GM21367 (cell line): Measurements from ENCODE around the gene ANO2.

Source experiments
- ATAC-seq: cut with Tn5 transposase; IDR thresholded peaks from one replicate; pipeline ENCODE4 v1.9.1; 2021; ENCODE audit not compliant: unreplicated experiment

ANO2 gene

GRCh38 chr12:5784462-5785130, 160.5 kb downstream of the ANO2 start:
- no peak for ATAC-seq

DNA sequence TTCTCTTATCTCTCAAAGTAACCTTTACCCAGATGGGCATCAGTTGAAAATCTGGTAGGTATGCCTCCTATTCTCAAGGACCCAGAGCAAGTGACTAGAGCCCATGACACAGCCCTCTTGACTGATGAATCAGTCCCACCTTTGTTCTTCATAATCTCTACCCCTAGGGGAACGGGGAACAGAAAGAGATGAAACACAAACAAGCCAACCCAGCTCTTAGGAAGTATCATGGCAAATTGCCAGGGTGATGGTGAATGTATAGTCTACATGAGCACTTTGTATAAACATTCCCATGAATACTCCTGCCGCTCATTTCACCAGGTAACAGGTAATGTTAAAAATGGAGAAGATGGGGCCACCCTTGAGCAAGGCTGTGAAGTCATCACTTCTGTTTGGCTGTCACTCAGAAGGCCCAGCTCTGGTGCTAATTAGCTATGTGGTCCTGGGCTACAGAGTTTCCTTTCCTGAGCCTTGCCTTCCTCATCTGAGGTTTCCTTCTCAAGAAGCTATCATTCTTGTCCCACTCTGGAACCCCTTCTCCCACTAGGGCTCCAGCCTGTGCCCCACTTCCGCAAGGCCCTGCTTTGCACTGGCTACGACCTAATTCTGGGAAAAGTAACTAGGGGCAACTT, 161.7 kb downstream of the ANO2 start:
- ATAC-seq = no peak

DNA sequence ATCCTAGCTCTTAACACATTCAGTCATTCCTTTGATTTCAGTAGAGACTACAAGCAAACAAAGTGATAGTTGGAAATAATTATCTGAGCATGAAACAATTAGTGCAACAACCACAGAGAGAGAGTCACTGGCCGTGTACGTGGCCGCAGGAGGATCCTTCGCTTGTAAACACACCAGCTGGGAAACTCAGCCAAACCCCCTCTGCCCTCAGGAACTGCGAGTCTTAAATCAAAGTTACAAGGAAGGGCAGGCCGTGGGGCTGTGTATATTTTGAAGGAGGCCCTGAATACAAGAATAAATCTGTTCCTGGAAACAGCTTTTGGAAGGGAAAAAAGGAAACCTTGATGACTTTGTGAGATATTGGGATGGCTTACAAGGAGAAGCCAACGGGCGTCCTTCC, 164.5 kb downstream of the ANO2 start:
- no peak for ATAC-seq

DNA sequence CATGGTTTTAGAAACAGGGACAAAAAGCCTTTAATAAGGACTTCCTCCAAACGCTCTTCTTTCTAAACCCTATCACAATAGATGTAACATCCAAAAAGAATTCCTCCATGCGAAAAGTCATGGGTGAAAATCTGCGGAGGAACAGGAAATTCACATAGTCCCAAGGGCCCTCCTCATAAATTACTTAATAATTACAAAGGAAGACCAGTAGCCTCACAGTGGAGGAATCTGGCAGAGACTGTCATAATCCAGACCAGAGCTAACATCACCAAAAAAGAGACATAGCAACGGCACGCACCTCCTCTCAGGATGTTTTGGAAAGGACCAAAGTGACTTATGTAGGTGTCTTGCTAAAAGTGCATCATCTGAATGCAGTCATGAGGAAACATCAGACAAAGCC, 165.7 kb downstream of the ANO2 start:
- ATAC-seq = no peak

DNA sequence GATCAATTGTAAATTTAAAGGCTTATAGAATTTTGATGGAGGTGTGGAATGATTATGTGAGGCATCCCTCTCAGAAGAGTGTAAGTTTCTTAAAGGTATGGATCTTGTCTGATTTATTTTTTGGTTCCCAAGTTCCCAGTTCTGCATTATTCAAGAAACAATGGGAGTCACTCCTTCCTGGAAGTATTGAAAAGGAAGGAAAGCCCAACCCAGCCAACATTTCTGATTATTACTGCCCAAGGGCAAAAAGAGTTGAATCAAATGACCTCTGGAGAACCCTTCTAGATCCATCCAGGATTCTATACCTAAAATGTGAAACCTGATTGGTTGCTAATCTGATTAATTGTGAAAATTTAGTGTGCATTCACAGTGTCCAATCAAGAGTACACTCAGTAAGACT, 166.2 kb downstream of the ANO2 start:
- ATAC-seq = no peak

GRCh38 chr12:5777451-5777850, 167.6 kb downstream of the ANO2 start:
- ATAC-seq = no peak

- ATAC-seq = no peak
These were observed 169.0 kb downstream of the ANO2 start for GRCh38 chr12:5776091-5776490.

DNA sequence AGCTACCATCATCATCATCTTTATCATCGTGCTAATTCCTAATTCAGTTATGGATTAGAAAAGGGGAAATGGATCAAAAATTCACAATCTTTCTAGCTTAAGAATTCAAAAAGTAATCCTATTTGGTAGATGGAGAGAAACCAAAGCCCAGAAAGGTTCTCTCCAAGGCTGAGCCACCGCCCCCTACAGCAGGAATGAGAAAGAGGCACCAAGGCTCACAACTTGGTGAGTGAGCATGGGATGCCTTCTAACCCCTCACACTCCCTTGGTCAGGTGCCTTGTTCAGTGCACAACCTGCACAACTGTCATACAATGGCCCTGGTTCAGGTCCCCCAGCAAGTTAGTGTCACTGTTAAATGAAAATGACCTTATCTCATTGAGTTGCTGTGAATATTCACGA, 171.5 kb downstream of the ANO2 start:
- no peak for ATAC-seq

- no peak for ATAC-seq
These were observed 173.3 kb downstream of the ANO2 start for GRCh38 chr12:5771756-5772155.

DNA sequence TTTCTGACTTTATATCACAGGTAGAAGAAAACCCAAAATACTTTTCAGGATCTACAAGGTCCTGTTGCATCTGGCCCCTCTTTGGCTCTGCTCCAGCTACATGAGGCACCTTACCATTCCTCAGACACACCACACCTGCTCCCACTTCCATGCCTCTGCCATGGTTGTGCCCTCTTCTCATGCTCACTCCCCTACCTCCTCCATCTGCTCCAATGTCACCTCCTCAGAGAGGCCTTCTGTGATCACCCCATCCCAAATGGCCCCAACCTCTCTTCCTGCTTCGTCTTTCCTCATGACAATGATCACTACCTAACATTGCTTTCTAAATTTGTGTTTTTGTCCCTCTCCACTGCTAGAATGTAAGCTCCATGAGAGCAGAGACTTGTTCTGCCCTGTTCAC, 174.3 kb downstream of the ANO2 start:
- ATAC-seq = no peak

DNA sequence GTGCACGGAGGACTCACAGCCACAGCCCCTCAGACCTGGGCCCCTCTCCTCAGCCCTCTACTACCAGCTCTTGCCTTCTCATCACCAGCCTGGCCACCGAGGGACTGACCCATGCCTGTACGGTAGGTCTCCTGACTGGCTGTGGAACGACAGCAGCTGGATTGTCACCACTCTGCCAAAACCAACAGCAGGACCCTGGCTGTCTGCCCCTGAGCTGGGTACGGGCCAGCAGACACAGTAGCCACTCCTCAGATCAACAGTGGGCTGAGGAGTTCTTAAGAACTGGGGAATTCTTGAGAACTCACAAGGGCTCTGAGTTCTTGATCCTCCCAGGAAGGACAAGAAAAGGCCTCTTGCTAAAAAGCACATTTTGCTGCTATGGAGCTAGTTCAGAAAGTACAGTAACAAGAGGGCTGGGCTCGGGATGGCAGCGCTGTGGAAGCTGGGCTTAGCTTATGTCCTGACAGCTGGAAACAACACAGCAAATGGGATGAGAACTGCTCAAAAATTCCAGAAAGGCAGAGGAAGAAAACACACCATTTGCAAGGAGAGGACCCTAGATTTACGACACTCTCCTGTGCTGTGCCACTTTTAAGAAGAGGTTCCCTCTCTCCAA, 176.4 kb downstream of the ANO2 start:
- no peak for ATAC-seq

DNA sequence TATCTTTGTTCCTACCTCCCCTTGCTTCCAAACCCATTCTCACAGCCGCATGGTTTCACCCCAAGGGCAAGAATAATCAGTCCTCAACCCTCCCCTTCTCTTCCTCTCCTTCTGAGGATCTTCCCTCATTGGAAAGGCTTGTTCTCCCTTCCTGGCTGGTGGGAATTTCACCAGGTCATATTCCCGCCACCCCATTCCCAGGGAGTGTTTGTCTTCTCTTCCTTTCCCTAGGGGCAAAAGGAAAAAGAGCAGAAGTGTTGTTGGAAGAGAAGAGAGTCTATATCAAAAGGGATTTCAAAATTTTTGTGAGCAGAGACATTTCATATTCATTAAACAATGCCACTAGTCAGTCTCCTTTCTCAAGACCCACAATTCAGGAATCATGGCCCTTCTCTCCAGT, 176.9 kb downstream of the ANO2 start:
- no peak for ATAC-seq

GRCh38 chr12:5758347-5758746, 186.7 kb downstream of the ANO2 start:
- ATAC-seq = no peak

DNA sequence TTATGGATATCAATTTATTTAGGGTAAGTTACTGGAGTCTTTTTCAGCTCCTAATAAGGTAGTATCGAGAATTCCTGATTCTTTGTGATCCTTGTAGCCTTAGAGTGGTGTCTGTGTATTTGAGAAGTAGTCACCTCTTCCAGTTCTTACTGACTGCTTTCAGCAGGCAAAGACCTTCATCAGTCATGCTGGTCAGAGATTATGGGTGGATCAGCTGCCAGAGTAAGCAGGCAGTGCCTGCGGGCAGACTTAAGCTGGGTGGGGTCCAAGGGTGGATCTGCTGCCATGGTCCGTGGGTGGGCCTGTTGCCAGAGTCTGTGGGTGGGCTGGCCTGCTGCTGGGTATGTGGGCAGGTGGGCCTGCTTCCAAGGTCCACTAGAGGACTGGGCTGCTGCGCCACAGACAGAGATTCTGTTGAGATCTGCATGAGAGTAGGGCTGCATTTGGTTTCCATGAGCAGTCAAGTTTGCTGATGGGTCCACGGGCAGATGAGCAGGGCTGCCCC, 188.7 kb downstream of the ANO2 start:
- ATAC-seq = no peak

GRCh38 chr12:5748027-5748426, 197.0 kb downstream of the ANO2 start:
- ATAC-seq = no peak

GRCh38 chr12:5746917-5747316, 198.1 kb downstream of the ANO2 start:
- ATAC-seq = no peak

GRCh38 chr12:5746036-5746908, 198.8 kb downstream of the ANO2 start:
- no peak for ATAC-seq

DNA sequence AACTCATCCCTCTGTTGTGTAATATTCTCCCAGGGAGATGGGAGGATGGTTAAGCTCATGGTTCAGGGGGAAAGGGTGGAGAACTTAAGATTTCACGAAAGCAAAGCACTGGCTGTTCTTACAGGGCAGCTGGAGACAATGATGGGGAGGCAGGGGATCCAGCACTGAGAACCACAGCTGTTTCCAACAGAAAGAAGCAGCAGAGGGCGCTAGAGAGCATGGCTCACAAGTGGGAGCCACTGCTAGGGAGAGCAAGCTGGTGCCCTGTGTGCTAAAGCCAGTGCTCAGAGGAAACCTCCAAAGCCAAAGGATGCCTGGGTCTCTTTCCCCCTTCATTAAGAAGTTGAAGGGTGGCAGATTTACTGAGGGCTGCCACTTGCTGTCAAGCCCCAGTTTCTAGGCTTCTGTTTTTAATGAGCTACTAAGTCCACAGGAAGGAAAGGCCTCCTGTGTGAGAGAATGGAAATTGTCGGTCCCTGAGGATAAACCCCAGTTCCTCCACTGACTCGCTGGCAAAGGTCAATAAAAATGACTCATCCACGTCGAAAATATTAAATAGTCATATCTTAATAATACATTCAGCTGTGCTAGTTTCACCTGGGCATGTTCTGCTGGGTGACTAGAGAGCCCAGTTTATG, 199.7 kb downstream of the ANO2 start:
- ATAC-seq = no peak

- no peak for ATAC-seq
These were observed 202.8 kb downstream of the ANO2 start for GRCh38 chr12:5742258-5742657.

- no peak for ATAC-seq
These were observed 205.1 kb downstream of the ANO2 start for GRCh38 chr12:5739917-5740316.

DNA sequence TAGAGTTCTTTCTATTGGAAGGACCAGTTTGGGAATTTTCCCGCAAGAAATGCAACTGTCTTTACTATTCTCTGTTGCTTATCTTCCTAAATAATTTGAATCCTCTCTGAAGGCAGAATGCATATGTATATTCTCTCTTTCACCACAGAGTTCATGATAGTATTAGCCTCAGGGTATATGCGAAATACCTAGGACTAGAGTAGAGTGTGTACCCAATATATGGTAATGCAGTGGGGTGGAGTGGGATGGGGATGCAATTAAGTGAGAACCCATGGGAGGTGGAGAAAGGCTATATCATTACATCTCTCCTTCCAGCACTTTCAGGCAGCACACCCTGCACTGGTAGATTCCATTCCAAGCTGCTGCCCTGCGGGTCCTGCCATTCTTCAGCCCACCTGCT, 207.3 kb downstream of the ANO2 start:
- ATAC-seq = no peak
